Measurements from ENCODE around the gene TNS3. TPM values are rescaled to one million over a fixed set of nuclear protein-coding genes. Genes with fewer than 3 reads are reported as not detected.

Gene TNS3
- total and polyA plus RNA-seq, 2 of the 13 experiments (the other 11 are each of a cell fraction or from before 2014, with no cell fraction given) = 52.9 to 55.7 TPM

DNA sequence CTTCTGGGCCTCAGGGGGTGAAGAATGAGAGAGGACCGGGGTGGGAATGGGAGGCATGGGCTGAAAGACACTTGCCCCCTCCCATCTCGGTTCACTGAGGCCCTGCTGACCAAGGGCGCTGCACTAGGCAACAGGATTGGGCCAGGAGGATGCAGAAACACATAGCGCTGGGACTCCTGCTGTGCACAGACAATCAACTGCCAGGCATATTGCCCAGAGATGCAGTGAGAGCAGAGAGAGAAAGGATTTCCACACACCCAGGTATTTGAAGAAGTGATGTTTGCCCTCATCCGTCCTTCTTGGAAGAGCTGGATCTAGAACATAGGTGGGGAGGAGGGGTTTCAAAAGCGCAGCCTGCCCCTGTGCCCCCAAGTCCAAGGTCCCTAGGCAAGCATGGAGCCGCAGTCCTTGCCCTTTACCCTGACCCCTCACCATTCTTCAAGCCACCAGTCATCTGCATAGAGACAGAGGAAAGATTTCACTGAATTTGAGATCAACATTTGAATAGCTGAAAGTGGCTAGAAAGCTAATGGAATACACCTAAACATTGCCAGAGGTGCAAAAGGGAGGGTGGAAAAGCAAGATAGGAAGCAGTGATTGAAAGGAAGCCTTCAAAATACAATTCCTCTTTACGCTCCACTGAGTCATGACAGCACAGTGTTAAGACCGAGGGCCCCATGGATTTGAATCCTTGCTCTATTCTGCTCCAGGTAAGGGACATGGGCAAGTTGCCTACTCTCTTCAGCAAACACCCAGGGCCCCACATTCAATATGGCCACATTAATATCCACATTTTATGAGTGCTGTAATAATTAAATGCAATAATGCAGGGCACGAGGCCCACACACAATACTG lies 44.2 kb upstream of the TNS3 start (continued):
- TF ChIP-seq, protein P1, sequence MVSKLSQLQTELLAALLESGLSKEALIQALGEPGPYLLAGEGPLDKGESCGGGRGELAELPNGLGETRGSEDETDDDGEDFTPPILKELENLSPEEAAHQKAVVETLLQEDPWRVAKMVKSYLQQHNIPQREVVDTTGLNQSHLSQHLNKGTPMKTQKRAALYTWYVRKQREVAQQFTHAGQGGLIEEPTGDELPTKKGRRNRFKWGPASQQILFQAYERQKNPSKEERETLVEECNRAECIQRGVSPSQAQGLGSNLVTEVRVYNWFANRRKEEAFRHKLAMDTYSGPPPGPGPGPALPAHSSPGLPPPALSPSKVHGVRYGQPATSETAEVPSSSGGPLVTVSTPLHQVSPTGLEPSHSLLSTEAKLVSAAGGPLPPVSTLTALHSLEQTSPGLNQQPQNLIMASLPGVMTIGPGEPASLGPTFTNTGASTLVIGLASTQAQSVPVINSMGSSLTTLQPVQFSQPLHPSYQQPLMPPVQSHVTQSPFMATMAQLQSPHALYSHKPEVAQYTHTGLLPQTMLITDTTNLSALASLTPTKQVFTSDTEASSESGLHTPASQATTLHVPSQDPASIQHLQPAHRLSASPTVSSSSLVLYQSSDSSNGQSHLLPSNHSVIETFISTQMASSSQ (IDR thresholded peaks at IDR 0.05; ENCODE audit: low read depth) = no peak
- TF ChIP-seq, protein P1 (CRISPR knock-in tag; IDR thresholded peaks at IDR 0.05; ENCODE audit: borderline replicate concordance) = no peak
- TF ChIP-seq, protein P2, sequence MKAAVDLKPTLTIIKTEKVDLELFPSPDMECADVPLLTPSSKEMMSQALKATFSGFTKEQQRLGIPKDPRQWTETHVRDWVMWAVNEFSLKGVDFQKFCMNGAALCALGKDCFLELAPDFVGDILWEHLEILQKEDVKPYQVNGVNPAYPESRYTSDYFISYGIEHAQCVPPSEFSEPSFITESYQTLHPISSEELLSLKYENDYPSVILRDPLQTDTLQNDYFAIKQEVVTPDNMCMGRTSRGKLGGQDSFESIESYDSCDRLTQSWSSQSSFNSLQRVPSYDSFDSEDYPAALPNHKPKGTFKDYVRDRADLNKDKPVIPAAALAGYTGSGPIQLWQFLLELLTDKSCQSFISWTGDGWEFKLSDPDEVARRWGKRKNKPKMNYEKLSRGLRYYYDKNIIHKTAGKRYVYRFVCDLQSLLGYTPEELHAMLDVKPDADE (CRISPR knock-in tag; IDR thresholded peaks at IDR 0.05) = no peak
- TF ChIP-seq ZNF598 (CRISPR knock-in tag; IDR thresholded peaks at IDR 0.05; ENCODE audit: borderline replicate concordance) = no peak
- 0 out of 2 replicates have a peak, but pooled peaks have one; percentile 27 for TF ChIP-seq MYC (CRISPR knock-in tag; IDR thresholded peaks at IDR 0.05; ENCODE audit: borderline replicate concordance)
- TF ChIP-seq KMT2B (CRISPR knock-in tag; IDR thresholded peaks at IDR 0.05) = no peak
- TF ChIP-seq, protein P3, sequence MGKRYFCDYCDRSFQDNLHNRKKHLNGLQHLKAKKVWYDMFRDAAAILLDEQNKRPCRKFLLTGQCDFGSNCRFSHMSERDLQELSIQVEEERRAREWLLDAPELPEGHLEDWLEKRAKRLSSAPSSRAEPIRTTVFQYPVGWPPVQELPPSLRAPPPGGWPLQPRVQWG (CRISPR knock-in tag; IDR thresholded peaks at IDR 0.05; ENCODE audit: borderline replicate concordance, low read depth) = no peak
- no peak for TF ChIP-seq ZKSCAN1 (IDR thresholded peaks at IDR 0.05; ENCODE audit: low read length)
- no peak for TF ChIP-seq TAF15 (IDR thresholded peaks at IDR 0.05; ENCODE audit: low read depth, low read length, poor library complexity, severe bottlenecking)
- TF ChIP-seq PCBP1 (IDR thresholded peaks at IDR 0.05; ENCODE audit: borderline replicate concordance, low read depth, low read length) = no peak
- TF ChIP-seq ZNF83 (CRISPR knock-in tag; IDR thresholded peaks at IDR 0.05; ENCODE audit: borderline replicate concordance) = no peak
- no peak for TF ChIP-seq ZNF564 (CRISPR knock-in tag; IDR thresholded peaks at IDR 0.05)
- TF ChIP-seq NR2F1 (CRISPR knock-in tag; IDR thresholded peaks at IDR 0.05) = peak in 1 of 2 experiments; percentile 68; a peak in 2 of 4 replicates
- no peak for TF ChIP-seq TCF7 (IDR thresholded peaks at IDR 0.05; ENCODE audit: low read depth)
- TF ChIP-seq, protein P4, sequence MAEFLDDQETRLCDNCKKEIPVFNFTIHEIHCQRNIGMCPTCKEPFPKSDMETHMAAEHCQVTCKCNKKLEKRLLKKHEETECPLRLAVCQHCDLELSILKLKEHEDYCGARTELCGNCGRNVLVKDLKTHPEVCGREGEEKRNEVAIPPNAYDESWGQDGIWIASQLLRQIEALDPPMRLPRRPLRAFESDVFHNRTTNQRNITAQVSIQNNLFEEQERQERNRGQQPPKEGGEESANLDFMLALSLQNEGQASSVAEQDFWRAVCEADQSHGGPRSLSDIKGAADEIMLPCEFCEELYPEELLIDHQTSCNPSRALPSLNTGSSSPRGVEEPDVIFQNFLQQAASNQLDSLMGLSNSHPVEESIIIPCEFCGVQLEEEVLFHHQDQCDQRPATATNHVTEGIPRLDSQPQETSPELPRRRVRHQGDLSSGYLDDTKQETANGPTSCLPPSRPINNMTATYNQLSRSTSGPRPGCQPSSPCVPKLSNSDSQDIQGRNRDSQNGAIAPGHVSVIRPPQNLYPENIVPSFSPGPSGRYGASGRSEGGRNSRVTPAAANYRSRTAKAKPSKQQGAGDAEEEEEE (CRISPR knock-in tag; IDR thresholded peaks at IDR 0.05; ENCODE audit: borderline replicate concordance) = no peak
- TF ChIP-seq NR2F2 (IDR thresholded peaks at IDR 0.05; ENCODE audit: borderline replicate concordance, low read depth) = 0 out of 2 replicates have a peak, but pooled peaks have one; percentile 26
- no peak for TF ChIP-seq FOXC1 (CRISPR knock-in tag; IDR thresholded peaks at IDR 0.05; ENCODE audit: borderline replicate concordance)
- TF ChIP-seq ZNF766 (CRISPR knock-in tag; IDR thresholded peaks at IDR 0.05; ENCODE audit: borderline replicate concordance) = no peak

Data from HepG2 (cell line).